Activated CD4-positive, alpha-beta T cell treated with anti-CD3 and anti-CD28 coated beads for 36 hours (primary cell): ENCODE measurements around the gene DCX. TPM values are rescaled to one million over a fixed set of nuclear protein-coding genes. Genes with fewer than 3 reads are reported as not detected.
"Not testable (repeated sequence)": the region's sequence is repeated elsewhere in the genome, so short reads cannot be mapped to it uniquely, and the experiment has no call there.

ENCODE experiments used
- ATAC-seq: fragments of 200-7000 bp; cut with Tn5 transposase; one replicate; pipeline ENCODE4 v1.10.0; 2021; ENCODE audit warnings: mild to moderate bottlenecking, moderate library complexity
- CTCF ChIA-PET: fragments of 350-600 bp; sonication (Branson Sonifier 250); formaldehyde crosslinking; loops from one replicate; lab custom pipeline; 2021; ENCODE audit warnings: antibody characterized with exemption; lab: Charles Lee
- POLR2A ChIA-PET: fragments of 350-600 bp; sonication (Branson Sonifier 250); formaldehyde crosslinking; loops from one replicate; lab custom pipeline; 2021; ENCODE audit warnings: antibody characterized with exemption, inconsistent platforms; lab: Charles Lee
- DNase-seq: peaks from one replicate; pipeline ENCODE4 v3.0.0-alpha.2; 2020
- H3K27ac Mint-ChIP-seq: one replicate; pipeline ENCODE4 v1.8.0; 2021; ENCODE audit warnings: mixed read lengths
- H3K27me3 Mint-ChIP-seq: one replicate; pipeline ENCODE4 v1.8.0; 2021; ENCODE audit warnings: mixed read lengths
- H3K36me3 Mint-ChIP-seq: one replicate; pipeline ENCODE4 v1.8.0; 2021; ENCODE audit warnings: low read depth, mixed read lengths
- H3K4me1 Mint-ChIP-seq: one replicate; pipeline ENCODE4 v1.8.0; 2021; ENCODE audit warnings: mixed read lengths
- H3K4me3 Mint-ChIP-seq: one replicate; pipeline ENCODE4 v1.8.0; 2021; ENCODE audit warnings: mild to moderate bottlenecking, moderate library complexity, mixed read lengths
- H3K9me3 Mint-ChIP-seq: one replicate; pipeline ENCODE4 v1.8.0; 2021; ENCODE audit warnings: low read depth, mixed read lengths
- intact Hi-C, 2 experiments: fragments of 100-400 bp; cut with DNase I in 1 of 2; cut with micrococcal nuclease in 1 of 2; formaldehyde crosslinking; loops; one replicate each; pipeline versions ENCODE4 v1.14.2 to v1.15.1; 2022 to 2024; cut with DNase I, micrococcal nuclease
- total RNA-seq, 2 experiments: library from RNA; stranded (reverse); gene quantifications; one replicate each; pipeline ENCODE4 v1.2.3, GENCODE V29; 2021

The DCX gene
- total RNA-seq, 2 experiments from 2014 or later: not detected

- POLR2A ChIA-PET: no interaction called here
- H3K4me1 Mint-ChIP-seq: no peaks in the 10 kb centered on the region
- no peak overlapping the region for H3K27ac Mint-ChIP-seq
- no peak for ATAC-seq
- H3K36me3 Mint-ChIP-seq: no peaks in the 10 kb centered on the region
- no peaks in the 10 kb centered on the region for H3K9me3 Mint-ChIP-seq
- intact Hi-C loops: no loop called here
- H3K27me3 Mint-ChIP-seq: no peaks in the 10 kb centered on the region
- no peak overlapping the region for H3K4me3 Mint-ChIP-seq
- CTCF ChIA-PET: no interaction called here
- no peak for DNase-seq
These were observed 46.1 kb downstream of the DCX start for GRCh38 chrX:111365770-111366325.

DNA sequence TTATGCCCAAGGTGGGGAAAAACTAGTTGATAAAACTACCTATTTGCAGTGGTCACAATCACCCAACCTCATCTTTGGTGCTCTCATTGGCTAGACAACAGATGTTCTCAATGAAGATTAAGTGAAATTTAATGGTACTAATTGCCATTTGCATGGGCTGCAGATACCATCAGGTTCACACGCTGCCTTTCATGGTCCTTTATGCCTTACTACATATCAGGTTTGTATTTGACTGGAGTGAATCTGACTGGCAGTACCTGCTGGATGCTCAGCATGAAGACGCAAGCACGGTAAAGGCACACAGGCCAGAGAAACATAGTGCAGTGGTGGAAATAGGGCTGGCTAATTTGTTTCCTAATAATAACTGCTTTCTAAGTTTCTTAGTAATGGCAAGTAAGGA, 48.3 kb downstream of the DCX start:
- intact Hi-C loops: no loop called here
- ATAC-seq (no peak), DNase-seq (no peak)
- Mint-ChIP-seq H3K4me3 (no peak overlapping the region), H3K9me3 (no peaks in the 10 kb centered on the region), H3K27me3 (no peaks in the 10 kb centered on the region), H3K27ac (no peak overlapping the region), H3K36me3 (no peaks in the 10 kb centered on the region), H3K4me1 (no peaks in the 10 kb centered on the region)
- CTCF ChIA-PET: no interaction called here
- POLR2A ChIA-PET: no interaction called here

DNA sequence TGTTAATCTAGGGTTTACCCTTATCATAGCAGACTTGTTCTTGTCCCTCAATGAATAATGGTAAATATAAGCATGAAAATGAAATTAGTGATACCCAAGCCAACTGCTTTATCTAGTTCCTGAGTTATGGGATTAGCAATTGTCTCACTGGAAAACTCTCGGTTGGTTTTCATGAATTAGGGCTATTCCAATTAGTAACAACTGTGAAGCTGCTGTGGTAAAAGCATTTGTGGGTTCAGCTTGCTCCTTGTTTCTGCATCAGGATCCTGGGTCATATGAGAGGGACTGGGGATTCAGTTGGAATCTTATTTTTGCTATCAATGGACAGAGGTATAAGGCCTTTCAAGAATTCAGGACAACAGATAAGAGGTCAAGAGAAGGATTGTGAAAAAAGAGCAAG, 50.2 kb downstream of the DCX start:
- H3K4me1 Mint-ChIP-seq: no peaks in the 10 kb centered on the region
- CTCF ChIA-PET: no interaction called here

GRCh38 chrX:111360839-111361238, 51.2 kb downstream of the DCX start:
- intact Hi-C loops: no loop called here
- ATAC-seq: no peak
- POLR2A ChIA-PET: no interaction called here
- CTCF ChIA-PET: no interaction called here
- Mint-ChIP-seq H3K27me3 (no peaks in the 10 kb centered on the region), H3K36me3 (no peaks in the 10 kb centered on the region), H3K4me3 (no peak overlapping the region), H3K9me3 (no peaks in the 10 kb centered on the region), H3K4me1 (no peaks in the 10 kb centered on the region), H3K27ac (no peak overlapping the region)
- DNase-seq: no peak

More for the DNA sequence above, 50.2 kb downstream of the DCX start:
- ATAC-seq (no peak), DNase-seq (no peak)
- Mint-ChIP-seq H3K36me3 (no peaks in the 10 kb centered on the region), H3K27me3 (no peaks in the 10 kb centered on the region), H3K4me3 (no peak overlapping the region), H3K27ac (no peak overlapping the region), H3K9me3 (no peaks in the 10 kb centered on the region)
- intact Hi-C loops: no loop called here
- POLR2A ChIA-PET: no interaction called here

GRCh38 chrX:111355523-111356115, 56.4 kb downstream of the DCX start:
- ATAC-seq: no peak
- intact Hi-C loops: no loop called here
- Mint-ChIP-seq H3K9me3 (no peaks in the 10 kb centered on the region), H3K27ac (no peak overlapping the region), H3K4me3 (no peak overlapping the region), H3K4me1 (no peaks in the 10 kb centered on the region), H3K27me3 (no peaks in the 10 kb centered on the region), H3K36me3 (no peaks in the 10 kb centered on the region)
- ChIA-PET POLR2A (no interaction called here), CTCF (no interaction called here)
- DNase-seq: no peak

- POLR2A ChIA-PET: no interaction called here
- DNase-seq (no peak), ATAC-seq (no peak)
- no peaks in the 10 kb centered on the region for H3K9me3 Mint-ChIP-seq
- intact Hi-C loops: no loop called here
- no peaks in the 10 kb centered on the region for H3K4me1 Mint-ChIP-seq
- CTCF ChIA-PET: no interaction called here
- H3K27ac Mint-ChIP-seq: no peak overlapping the region
- no peaks in the 10 kb centered on the region for H3K36me3 Mint-ChIP-seq
- no peaks in the 10 kb centered on the region for H3K27me3 Mint-ChIP-seq
- H3K4me3 Mint-ChIP-seq: no peak overlapping the region
These were observed 57.5 kb downstream of the DCX start for GRCh38 chrX:111354496-111354895.

GRCh38 chrX:111353793-111354192, 58.2 kb downstream of the DCX start:
- DNase-seq (no peak), ATAC-seq (no peak)
- Mint-ChIP-seq H3K9me3 (no peaks in the 10 kb centered on the region), H3K4me3 (no peak overlapping the region), H3K36me3 (no peaks in the 10 kb centered on the region), H3K27ac (no peak overlapping the region), H3K27me3 (no peaks in the 10 kb centered on the region), H3K4me1 (no peaks in the 10 kb centered on the region)
- ChIA-PET CTCF (no interaction called here), POLR2A (no interaction called here)
- intact Hi-C loops: no loop called here

GRCh38 chrX:111352424-111352823, 59.6 kb downstream of the DCX start:
- no peak overlapping the region for H3K4me3 Mint-ChIP-seq

DNA sequence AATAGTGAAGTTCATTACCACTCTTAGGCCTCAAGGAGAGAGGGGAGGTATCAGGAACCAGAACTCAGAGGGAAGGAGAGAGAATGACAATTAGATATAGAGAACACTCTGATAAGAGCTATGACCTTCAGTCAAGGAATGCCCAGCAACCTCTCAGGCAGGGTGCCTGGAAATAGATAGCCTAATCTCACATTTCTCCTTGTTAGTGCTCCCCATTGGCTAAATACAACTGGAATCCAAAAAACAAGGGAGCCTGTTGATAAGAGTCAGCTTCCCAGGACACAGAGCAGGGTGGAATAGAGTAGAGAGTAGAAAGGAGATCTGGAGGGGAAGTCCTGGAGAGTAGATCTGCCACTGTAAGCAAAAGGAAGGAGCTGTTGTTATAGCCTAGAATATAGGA, 62.1 kb downstream of the DCX start:
- H3K4me1 Mint-ChIP-seq: no peaks in the 10 kb centered on the region
- intact Hi-C loops: no loop called here

More at GRCh38 chrX:111352424-111352823, 59.6 kb downstream of the DCX start:
- Mint-ChIP-seq H3K27ac (no peak overlapping the region), H3K36me3 (no peaks in the 10 kb centered on the region), H3K9me3 (no peaks in the 10 kb centered on the region), H3K27me3 (no peaks in the 10 kb centered on the region), H3K4me1 (no peaks in the 10 kb centered on the region)
- ATAC-seq (no peak), DNase-seq (no peak)
- ChIA-PET CTCF (no interaction called here), POLR2A (no interaction called here)
- intact Hi-C loops: no loop called here

DNA sequence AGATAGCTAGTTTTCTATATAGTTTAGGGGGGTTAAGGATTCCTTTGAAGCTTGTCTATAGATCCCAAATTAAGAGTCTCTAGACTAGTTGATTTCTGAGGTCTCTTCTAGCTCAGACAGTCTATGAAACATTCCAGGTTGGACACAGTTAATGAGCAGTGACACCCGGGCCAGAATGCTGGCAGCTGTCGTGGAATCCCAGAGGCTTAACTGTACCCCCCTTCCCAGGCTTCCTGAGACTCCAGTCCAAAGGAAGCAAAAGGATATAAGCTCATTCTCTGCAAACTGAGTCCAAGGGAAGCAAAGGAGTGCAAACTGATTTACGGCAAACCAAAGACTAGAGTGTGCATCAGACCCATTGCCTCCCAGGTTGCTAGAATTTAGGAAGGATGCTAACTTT, 62.9 kb downstream of the DCX start:
- no peaks in the 10 kb centered on the region for H3K4me1 Mint-ChIP-seq
- ATAC-seq (no peak), DNase-seq (no peak)
- peaks cover 2% of the 10 kb centered on the region for H3K9me3 Mint-ChIP-seq
- no peak overlapping the region for H3K27ac Mint-ChIP-seq
- intact Hi-C loops: no loop called here
- H3K27me3 Mint-ChIP-seq: no peaks in the 10 kb centered on the region
- no peaks in the 10 kb centered on the region for H3K36me3 Mint-ChIP-seq
- ChIA-PET POLR2A (no interaction called here), CTCF (no interaction called here)
- H3K4me3 Mint-ChIP-seq: no peak overlapping the region

More for the DNA sequence above, 62.1 kb downstream of the DCX start:
- ATAC-seq (no peak), DNase-seq (no peak)
- H3K36me3 Mint-ChIP-seq: no peaks in the 10 kb centered on the region
- peaks cover 2% of the 10 kb centered on the region for H3K9me3 Mint-ChIP-seq
- CTCF ChIA-PET: interaction anchor here (0.5 kb wide), 1 partner anchor 96 kb away, joined by 3 read pairs; no protein-coding TSS in a partner anchor
- H3K4me3 Mint-ChIP-seq: no peak overlapping the region
- POLR2A ChIA-PET: no interaction called here
- no peaks in the 10 kb centered on the region for H3K27me3 Mint-ChIP-seq
- H3K27ac Mint-ChIP-seq: no peak overlapping the region

GRCh38 chrX:111348429-111348828, 63.6 kb downstream of the DCX start:
- intact Hi-C loops: no loop called here
- POLR2A ChIA-PET: no interaction called here
- DNase-seq: no peak
- Mint-ChIP-seq H3K36me3 (no peaks in the 10 kb centered on the region), H3K4me1 (no peaks in the 10 kb centered on the region), H3K4me3 (no peak overlapping the region), H3K27me3 (no peaks in the 10 kb centered on the region), H3K27ac (no peak overlapping the region), H3K9me3 (peaks cover 2% of the 10 kb centered on the region)
- ATAC-seq: no peak
- CTCF ChIA-PET: interaction anchor here (0.5 kb wide), 1 partner anchor 92 kb away, joined by 4 read pairs; no protein-coding TSS in a partner anchor

DNA sequence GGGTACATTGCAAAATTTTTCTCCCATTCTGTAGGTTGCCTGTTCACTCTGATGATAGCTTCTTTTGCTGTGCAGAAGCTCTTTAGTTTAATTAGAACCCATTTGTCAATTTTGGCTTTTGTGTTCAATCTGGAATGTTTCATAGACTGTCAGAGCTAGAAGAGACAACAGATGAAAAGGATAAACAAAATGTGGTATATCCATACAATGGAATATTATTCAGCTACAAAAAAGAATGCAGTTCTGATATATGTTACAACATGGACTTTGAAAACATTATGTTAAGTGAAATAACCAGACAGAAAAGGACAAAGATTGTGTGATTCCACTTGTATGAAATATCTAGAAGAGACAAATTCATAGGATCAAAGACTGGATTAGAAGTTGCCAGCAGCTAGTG, 65.8 kb downstream of the DCX start:
- ATAC-seq, H3K4me1 Mint-ChIP-seq, H3K4me3 Mint-ChIP-seq, H3K27ac Mint-ChIP-seq, H3K36me3 Mint-ChIP-seq, H3K9me3 Mint-ChIP-seq, CTCF ChIA-PET, DNase-seq, H3K27me3 Mint-ChIP-seq, intact Hi-C loops, POLR2A ChIA-PET: not testable (repeated sequence)
